Osteoblast (primary cell): Measurements from ENCODE around the gene LHPP. TPM values are rescaled to one million over a fixed set of nuclear protein-coding genes. Genes with fewer than 3 reads are reported as not detected.

Experiments
- DNase-seq: peaks from one replicate; pipeline ENCODE4 v3.0.0; 2011; ENCODE audit warnings: low spot score, mixed read lengths; ENCODE audit not compliant: insufficient read length; ENCODE audit errors: missing footprints
- H2AFZ ChIP-seq: 2 replicates; pipeline ENCODE4 v1.6.0; 2011; ENCODE audit warnings: mild to moderate bottlenecking, low read length
- H3K27ac ChIP-seq: 2 replicates; pipeline ENCODE4 v1.5.1; 2011; ENCODE audit warnings: mild to moderate bottlenecking, low read depth, low read length, moderate library complexity
- H3K27me3 ChIP-seq: 2 replicates; pipeline ENCODE4 v1.6.0; 2012; ENCODE audit warnings: mild to moderate bottlenecking, control low read depth, inconsistent platforms, low read length, moderate library complexity; ENCODE audit not compliant: insufficient read depth
- H3K36me3 ChIP-seq: 2 replicates; pipeline ENCODE4 v1.5.1; 2011; ENCODE audit warnings: mild to moderate bottlenecking, low read length, control low read depth, moderate library complexity; ENCODE audit not compliant: insufficient read depth
- H3K4me1 ChIP-seq: 2 replicates; pipeline ENCODE4 v1.5.1; 2011; ENCODE audit warnings: mild to moderate bottlenecking, low read length, control low read depth, moderate library complexity; ENCODE audit not compliant: insufficient read depth
- H3K4me2 ChIP-seq: 2 replicates; pipeline ENCODE4 v1.6.0; 2011; ENCODE audit warnings: mild to moderate bottlenecking, low read length; ENCODE audit not compliant: insufficient read depth
- H3K4me3 ChIP-seq: fragments of 200-600 bp; sonication (generic); 3 replicates; pipeline ENCODE4 v1.5.1; 2012; ENCODE audit warnings: mild to moderate bottlenecking, low read length, inconsistent platforms; ENCODE audit not compliant: insufficient read depth
- H3K79me2 ChIP-seq: 2 replicates; pipeline ENCODE4 v1.6.0; 2012; ENCODE audit warnings: mild to moderate bottlenecking, low read length, control low read depth, inconsistent platforms; ENCODE audit not compliant: insufficient read depth
- H3K9me3 ChIP-seq: 2 replicates; pipeline ENCODE4 v1.5.1; 2011; ENCODE audit warnings: low read depth, low read length, control low read depth
- H4K20me1 ChIP-seq: 2 replicates; pipeline ENCODE4 v1.6.0; 2012; ENCODE audit warnings: mild to moderate bottlenecking, low read length, control low read depth; ENCODE audit not compliant: insufficient read depth
- CTCF ChIP-seq: IDR thresholded peaks from 2 replicates; pipeline ENCODE4 v1.5.1; 2011; ENCODE audit warnings: mild to moderate bottlenecking, low read depth, low read length, moderate library complexity; ENCODE audit errors: extremely low read depth
- total RNA-seq: library from RNA; depleted of rRNA; stranded (reverse); fragments of >200 nt; gene quantifications from 2 replicates; pipeline ENCODE4 v1.2.3, GENCODE V29; 2012

Gene LHPP
- total RNA-seq, 1 donor, result 17.7 TPM

DNA sequence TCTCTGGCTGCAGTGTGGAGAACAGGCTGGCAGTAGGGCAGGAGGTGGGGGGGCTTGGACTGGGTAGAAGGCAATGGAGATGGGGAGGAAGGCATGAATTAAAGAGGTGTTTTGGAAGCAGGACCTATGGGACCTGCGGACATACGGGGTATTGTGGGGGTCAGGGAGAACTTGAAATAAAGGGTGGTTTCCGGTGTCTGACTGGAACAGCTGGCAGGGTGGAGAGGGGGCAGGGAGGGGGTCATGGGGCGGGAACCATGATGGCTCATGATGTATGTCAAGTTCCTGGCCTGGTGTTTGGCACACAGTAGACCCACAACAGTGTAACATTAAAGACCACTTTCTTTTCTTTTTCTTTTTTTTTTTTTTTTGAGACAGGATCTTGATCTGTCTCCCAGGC lies 5.5 kb downstream of the LHPP start:
- Histone ChIP-seq H3K36me3 (no peaks in the 10 kb centered on the region), H3K9me3 (no peaks in the 10 kb centered on the region), H3K4me3 (no peak overlapping the region), H3K4me2 (no peak overlapping the region), H3K27ac (no peak overlapping the region), H2AFZ (no peak overlapping the region), H3K79me2 (no peaks in the 10 kb centered on the region), H3K4me1 (no peaks in the 10 kb centered on the region), H3K27me3 (no peaks in the 10 kb centered on the region), H4K20me1 (peaks cover 17% of the 10 kb centered on the region)
- no peak for TF ChIP-seq CTCF
- DNase-seq, result no peak

DNA sequence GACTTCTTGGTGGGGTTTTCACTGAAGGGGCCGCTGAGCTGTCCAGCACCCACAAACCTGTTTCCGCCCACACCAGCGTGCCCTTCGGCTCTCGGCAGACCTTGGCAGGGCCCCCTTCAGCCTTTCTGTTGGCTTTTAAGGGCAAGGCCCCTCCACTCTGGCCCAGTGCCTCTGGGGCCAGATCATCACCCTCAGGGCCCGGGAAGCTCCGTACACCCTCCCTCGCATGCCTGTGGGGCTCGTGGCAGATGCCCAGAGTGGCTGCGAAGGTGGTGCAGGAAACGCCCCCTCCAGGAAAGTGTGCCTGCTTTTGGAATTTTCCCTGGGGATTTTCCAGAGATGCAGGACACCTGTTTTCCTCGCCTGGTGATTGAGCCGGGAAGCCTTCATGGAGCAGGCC lies 7.0 kb downstream of the LHPP start:
- no peaks in the 10 kb centered on the region for H3K79me2 ChIP-seq
- no peak overlapping the region for H3K27ac ChIP-seq
- H2AFZ ChIP-seq, result no peak overlapping the region
- no peaks in the 10 kb centered on the region for H3K27me3 ChIP-seq
- H3K4me1 ChIP-seq, result no peaks in the 10 kb centered on the region
- H3K4me3 ChIP-seq, result no peak overlapping the region
- no peaks in the 10 kb centered on the region for H3K36me3 ChIP-seq
- peaks cover 19% of the 10 kb centered on the region for H4K20me1 ChIP-seq
- no peaks in the 10 kb centered on the region for H3K9me3 ChIP-seq
- H3K4me2 ChIP-seq, result no peak overlapping the region
- no peak for DNase-seq
- no peak for TF ChIP-seq CTCF

GRCh38 chr10:124469956-124470484 lies 8.4 kb downstream of the LHPP start:
- DNase-seq, result no peak
- Histone ChIP-seq H3K79me2 (no peaks in the 10 kb centered on the region), H3K36me3 (no peaks in the 10 kb centered on the region), H4K20me1 (peaks cover 14% of the 10 kb centered on the region), H3K4me2 (no peak overlapping the region), H3K4me1 (no peaks in the 10 kb centered on the region), H3K27me3 (no peaks in the 10 kb centered on the region), H3K4me3 (no peak overlapping the region), H2AFZ (no peak overlapping the region), H3K9me3 (no peaks in the 10 kb centered on the region), H3K27ac (no peak overlapping the region)
- no peak for TF ChIP-seq CTCF

GRCh38 chr10:124470544-124471434 lies 9.2 kb downstream of the LHPP start:
- no peak for DNase-seq
- no peak overlapping the region for H2AFZ ChIP-seq
- no peak overlapping the region for H3K4me3 ChIP-seq
- H3K27ac ChIP-seq, result no peak overlapping the region
- H3K36me3 ChIP-seq, result no peaks in the 10 kb centered on the region
- no peaks in the 10 kb centered on the region for H3K4me1 ChIP-seq
- no peaks in the 10 kb centered on the region for H3K79me2 ChIP-seq
- no peak overlapping the region for H3K4me2 ChIP-seq
- TF ChIP-seq CTCF, result no peak
- peaks cover 14% of the 10 kb centered on the region for H4K20me1 ChIP-seq
- no peaks in the 10 kb centered on the region for H3K27me3 ChIP-seq
- no peaks in the 10 kb centered on the region for H3K9me3 ChIP-seq
